Body of pancreas (tissue), 4 donors: ENCODE results near the gene IZUMO4. TPM values are rescaled to one million over a fixed set of nuclear protein-coding genes. Genes with fewer than 3 reads are reported as not detected.
"Not testable (repeated sequence)": the region's sequence is repeated elsewhere in the genome, so short reads cannot be mapped to it uniquely, and the experiment has no call there.

Experiments
- ATAC-seq: fragments of 150-250 bp; one replicate; pipeline ENCODE4 v1.9.1; 2016
- DNase-seq, 4 donors: peaks; one replicate each; pipeline ENCODE4 v3.0.0-alpha.2; 2019
- H3K27ac ChIP-seq, 4 donors: fragments of 200-600 bp; sonication (generic); 1 replicate in 3 of 4; 2 replicates in 1 of 4; pipeline versions ENCODE4 v1.5.1 to v1.6.1; 2016 to 2019; ENCODE audit warnings: mild to moderate bottlenecking in 1 of 4, mixed read lengths in 1 of 4, moderate library complexity in 1 of 4
- H3K27me3 ChIP-seq, 2 donors: fragments of 200-600 bp; sonication (generic); one replicate each; pipeline ENCODE4 v1.6.0; 2016; ENCODE audit warnings: mild to moderate bottlenecking in 1 of 2
- H3K36me3 ChIP-seq, 2 donors: fragments of 200-600 bp; sonication (generic); replicated peaks in 1 of 2; 2 replicates each; pipeline ENCODE4 v1.5.1; 2016; ENCODE audit warnings: low read depth in 2 of 2; ENCODE audit not compliant: insufficient read depth in 1 of 2
- H3K4me1 ChIP-seq: fragments of 200-600 bp; sonication (generic); one replicate; pipeline ENCODE4 v1.6.0; 2016
- H3K4me3 ChIP-seq, 2 donors: fragments of 200-600 bp; sonication (generic); 1 replicate in 1 of 2; 2 replicates in 1 of 2; pipeline ENCODE4 v1.5.1; 2016 to 2019
- H3K9me3 ChIP-seq, 3 donors: fragments of 200-600 bp; sonication (generic); 1 replicate in 2 of 3; 2 replicates in 1 of 3; pipeline ENCODE4 v1.5.1; 2016
- POLR2A ChIP-seq, 3 donors: fragments of 450-650 bp; IDR thresholded peaks; one replicate each; pipeline ENCODE4 v1.6.1; 2016; ENCODE audit warnings: antibody characterized with exemption in 3 of 3, mild to moderate bottlenecking in 2 of 3
- WGBS, 2 donors: methylation state at CpG; one replicate each; pipeline ENCODE4 v1.1.5; 2017; 5-methylcytosine and 5-hydroxymethylcytosine counted together
- intact Hi-C: fragments of 100-400 bp; cut with DNase I; formaldehyde crosslinking; loops from one replicate; pipeline ENCODE4 v1.15.1; 2023
- total RNA-seq, 2 donors: library from RNA; depleted of rRNA; stranded (reverse); fragments of >200 nt; gene quantifications; one replicate each; pipeline ENCODE4 v1.1.0, GENCODE V29; 2016
- TF ChIP-seq, protein P1 (sequence below), 7 experiments: fragments of 450-650 bp in 4 of 7; fragments of 200-600 bp in 3 of 7; sonication (generic) in 3 of 7; IDR thresholded peaks; one replicate each; pipeline ENCODE4 v1.5.1; 2016 to 2019; ENCODE audit warnings: antibody characterized with exemption in 7 of 7

Gene IZUMO4
- total RNA-seq, 2 donors from 2014 or later, result 3.4 to 4.0 TPM

DNA sequence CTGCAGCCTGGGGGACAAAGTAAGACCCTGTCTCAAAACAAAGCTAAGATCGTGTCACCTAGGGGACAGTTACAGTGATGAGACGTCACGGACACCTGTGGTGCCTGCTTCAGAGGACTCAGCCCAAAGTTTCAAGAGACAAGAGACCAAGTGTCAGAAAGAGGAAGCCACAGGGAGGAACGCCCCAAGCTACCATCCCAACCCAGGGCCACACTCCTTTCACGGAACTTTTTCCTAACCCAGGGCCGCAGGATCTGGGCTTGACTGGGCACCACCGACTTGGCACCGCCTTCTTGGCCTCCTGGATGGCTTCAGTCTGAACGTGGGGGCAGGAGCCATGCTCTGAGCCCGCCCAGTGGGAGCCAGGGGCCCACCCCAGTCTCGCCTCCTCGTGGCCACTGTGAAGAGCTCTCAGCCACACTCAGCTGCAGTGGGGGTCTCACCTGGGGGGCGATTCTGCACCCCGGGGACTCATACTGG lies 9.1 kb upstream of the IZUMO4 start:
- Histone ChIP-seq H3K4me3 (no peak overlapping the region), H3K4me1 (peaks cover 9% of the 10 kb centered on the region), H3K36me3 (no peaks in the 10 kb centered on the region), H3K27me3 (no peaks in the 10 kb centered on the region), H3K27ac (peak overlapping the region in 1 of 4 donors; percentile 9), H3K9me3 (no peaks in the 10 kb centered on the region)
- ATAC-seq (no peak), DNase-seq (peak in 1 of 4 donors; percentile 42)
- TF ChIP-seq, protein P1, sequence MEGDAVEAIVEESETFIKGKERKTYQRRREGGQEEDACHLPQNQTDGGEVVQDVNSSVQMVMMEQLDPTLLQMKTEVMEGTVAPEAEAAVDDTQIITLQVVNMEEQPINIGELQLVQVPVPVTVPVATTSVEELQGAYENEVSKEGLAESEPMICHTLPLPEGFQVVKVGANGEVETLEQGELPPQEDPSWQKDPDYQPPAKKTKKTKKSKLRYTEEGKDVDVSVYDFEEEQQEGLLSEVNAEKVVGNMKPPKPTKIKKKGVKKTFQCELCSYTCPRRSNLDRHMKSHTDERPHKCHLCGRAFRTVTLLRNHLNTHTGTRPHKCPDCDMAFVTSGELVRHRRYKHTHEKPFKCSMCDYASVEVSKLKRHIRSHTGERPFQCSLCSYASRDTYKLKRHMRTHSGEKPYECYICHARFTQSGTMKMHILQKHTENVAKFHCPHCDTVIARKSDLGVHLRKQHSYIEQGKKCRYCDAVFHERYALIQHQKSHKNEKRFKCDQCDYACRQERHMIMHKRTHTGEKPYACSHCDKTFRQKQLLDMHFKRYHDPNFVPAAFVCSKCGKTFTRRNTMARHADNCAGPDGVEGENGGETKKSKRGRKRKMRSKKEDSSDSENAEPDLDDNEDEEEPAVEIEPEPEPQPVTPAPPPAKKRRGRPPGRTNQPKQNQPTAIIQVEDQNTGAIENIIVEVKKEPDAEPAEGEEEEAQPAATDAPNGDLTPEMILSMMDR (IDR thresholded peaks at IDR 0.05), result no peak
- TF ChIP-seq POLR2A (IDR thresholded peaks at IDR 0.05), result no peak
- WGBS, 2 donors, result 78 to 83% methylated on average over 12 to 14 of the region's 14 CpGs
- intact Hi-C loops, result loop anchor here (10.0 kb wide), 1 partner anchor 163 kb away; no protein-coding TSS in a partner anchor

DNA sequence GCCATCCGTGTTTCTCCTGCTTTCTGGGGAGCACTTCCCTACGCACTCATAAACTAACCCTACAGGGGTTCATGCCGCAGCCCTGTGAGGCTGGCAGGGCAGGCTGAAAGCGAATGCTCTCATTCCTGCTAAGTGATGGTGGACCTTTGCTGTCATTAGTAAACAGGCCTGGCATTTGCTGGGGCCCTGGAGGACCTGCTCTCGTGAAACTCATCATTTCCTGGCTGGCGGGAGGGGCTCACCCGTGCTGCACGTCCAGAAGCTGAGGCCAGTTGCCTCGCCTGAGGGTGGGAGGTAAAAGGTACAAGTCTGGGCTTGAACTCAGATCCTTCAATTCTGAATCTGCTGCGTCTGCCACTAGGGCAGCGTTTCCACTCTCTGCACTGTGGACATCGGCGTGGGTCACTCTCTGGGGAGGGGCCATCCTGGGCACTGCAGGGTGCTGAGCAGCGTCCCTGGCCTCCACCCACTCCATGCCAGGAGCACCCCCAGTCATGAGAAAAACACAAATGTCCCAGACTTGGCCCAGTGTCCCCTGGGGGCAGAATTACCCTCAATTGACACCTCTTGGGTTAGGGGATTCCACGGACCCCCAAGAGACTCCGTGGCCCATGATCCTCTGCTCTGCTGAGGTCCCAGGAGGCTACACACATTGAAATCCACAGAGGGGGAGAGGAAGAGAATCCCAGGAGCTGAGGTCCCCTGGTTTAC lies 7.6 kb upstream of the IZUMO4 start:
- H3K4me1 ChIP-seq, result peaks cover 10% of the 10 kb centered on the region
- ATAC-seq, result no peak
- 75 to 81% methylated on average over 5 to 16 of the region's 16 CpGs for WGBS, 2 donors
- no peak overlapping the region for H3K27ac ChIP-seq
- H3K36me3 ChIP-seq, result no peaks in the 10 kb centered on the region
- no peaks in the 10 kb centered on the region for H3K27me3 ChIP-seq
- no peaks in the 10 kb centered on the region for H3K9me3 ChIP-seq
- TF ChIP-seq, protein P1 (IDR thresholded peaks at IDR 0.05), result no peak
- no peak for TF ChIP-seq POLR2A (IDR thresholded peaks at IDR 0.05)
- intact Hi-C loops, result loop anchor here (10.0 kb wide), 1 partner anchor 164 kb away; no protein-coding TSS in a partner anchor
- no peak for DNase-seq
- H3K4me3 ChIP-seq, result no peak overlapping the region

DNA sequence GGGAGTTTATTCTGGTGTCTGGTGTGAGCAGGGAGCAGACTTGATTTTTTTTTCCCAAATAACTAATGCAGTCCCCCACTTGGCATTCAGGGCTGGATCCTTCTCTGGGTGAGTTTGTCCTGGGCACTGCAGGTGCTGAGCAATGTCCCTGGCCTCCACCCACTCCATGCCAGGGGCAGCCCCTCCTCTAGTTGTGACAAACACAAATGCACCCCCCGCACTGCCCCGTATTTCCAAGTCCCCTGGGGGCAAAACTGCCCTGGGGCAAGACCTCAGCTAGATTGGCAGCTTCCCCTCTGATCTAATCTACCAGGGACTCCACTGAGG lies 7.0 kb upstream of the IZUMO4 start:
- Histone ChIP-seq H3K4me3 (no peak overlapping the region), H3K27ac (peak overlapping the region in 2 of 4 donors; percentile 26 to 69), H3K9me3 (no peaks in the 10 kb centered on the region), H3K36me3 (no peaks in the 10 kb centered on the region), H3K4me1 (peaks cover 15% of the 10 kb centered on the region), H3K27me3 (no peaks in the 10 kb centered on the region)
- 62 to 80% methylated on average over 1 to 2 of the region's 2 CpGs for whole genome bisulfite sequencing, 2 donors
- ATAC-seq (no peak), DNase-seq (no peak)
- no peak for TF ChIP-seq POLR2A (IDR thresholded peaks at IDR 0.05)
- TF ChIP-seq, protein P1 (IDR thresholded peaks at IDR 0.05), result no peak
- intact Hi-C loops, result loop anchor here (10.0 kb wide), 1 partner anchor 165 kb away; no protein-coding TSS in a partner anchor

DNA sequence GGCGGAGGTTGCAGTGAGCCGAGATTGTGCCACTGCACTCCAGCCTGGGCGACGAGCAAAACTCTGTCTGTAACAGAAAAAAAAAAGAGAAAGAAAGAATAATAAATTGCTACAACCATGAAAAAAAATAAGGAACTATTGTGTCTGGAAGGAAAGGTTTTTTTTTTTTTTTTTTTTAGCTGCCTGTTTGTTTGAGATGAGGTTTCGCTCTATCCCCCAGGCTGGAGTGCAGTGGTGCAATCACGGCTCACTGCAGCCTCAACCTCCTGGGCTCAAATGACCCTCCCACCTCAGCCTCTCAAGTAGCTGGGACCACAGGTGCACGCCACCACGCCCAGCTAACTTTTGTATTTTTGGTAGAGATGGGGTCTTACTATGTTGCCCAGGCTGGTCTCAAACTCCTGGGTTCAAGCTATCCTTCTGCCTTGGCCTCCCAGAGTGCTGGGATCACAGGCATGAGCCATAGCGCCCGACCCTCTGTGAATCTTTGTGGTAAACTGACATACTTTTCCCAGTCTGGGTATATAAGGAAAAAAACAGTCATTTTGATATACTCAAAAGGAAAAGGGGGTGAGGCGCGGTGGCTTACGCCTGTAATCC lies 4.7 kb upstream of the IZUMO4 start:
- H3K4me3 ChIP-seq, H3K27me3 ChIP-seq, H3K9me3 ChIP-seq, ATAC-seq, DNase-seq, H3K36me3 ChIP-seq, intact Hi-C loops: not testable (repeated sequence)
- peaks cover 26% of the 10 kb centered on the region for H3K4me1 ChIP-seq
- WGBS, 2 donors, result 86 to 89% methylated on average over 9 to 13 of the region's 13 CpGs
- peak overlapping the region in 2 of 4 donors; percentile 46 to 69 for H3K27ac ChIP-seq

DNA sequence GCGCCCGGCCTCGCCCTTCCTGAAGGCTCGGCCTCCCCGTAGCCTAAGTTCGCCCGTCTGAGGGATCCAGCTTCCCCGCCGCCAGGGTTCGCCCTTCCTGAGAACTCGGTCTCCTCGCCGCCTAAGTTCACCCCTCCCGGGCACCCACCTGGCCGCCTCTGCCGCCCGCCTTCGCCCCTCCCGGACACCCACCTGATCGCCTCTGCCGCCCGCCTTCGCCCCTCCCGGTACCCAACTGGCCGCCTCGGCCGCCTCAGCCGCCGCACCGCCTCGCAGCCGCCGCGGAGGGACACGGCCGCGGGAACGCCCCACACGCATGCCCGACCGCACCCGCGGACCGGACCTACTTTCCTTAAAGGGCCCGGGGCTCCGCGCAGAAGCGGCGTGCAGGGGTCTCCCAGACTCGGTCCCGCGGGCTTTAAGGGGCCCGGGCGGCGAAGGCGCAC lies 658 bp upstream of the IZUMO4 start, which contains the start of gene MOB3A:
Gene MOB3A, minus strand, starts transcription at position 293 of the 446 bp plus-strand sequence. CDS start 17,766 bp downstream, outside the sequence.
- H3K9me3 ChIP-seq, result no peaks in the 10 kb centered on the region
- TF ChIP-seq, protein P1 (IDR thresholded peaks at IDR 0.05), result peak in 6 of 7 experiments; percentile 19 to 81 (median 60)
- peak; percentile 54 to 84 (median 76) for TF ChIP-seq POLR2A (IDR thresholded peaks at IDR 0.05)
- 1 to 5% methylated on average over 4 to 54 of the region's 56 CpGs for WGBS, 2 donors

More for the DNA sequence above, 658 bp upstream of the IZUMO4 start, which contains the start of gene MOB3A:
- intact Hi-C loops, result no loop called here
- peak; percentile 89 to 93 (median 90) for DNase-seq
- peak; percentile 76 for ATAC-seq
- Histone ChIP-seq H3K4me3 (peak within 1 kb of the TSS; percentile 47 to 67), H3K27ac (peak within 1 kb of the TSS; percentile 80 to 99 (median 92)), H3K4me1 (peaks cover 30% of the 10 kb centered on the region), H3K36me3 (peaks cover 0 to 9% of the 10 kb centered on the region in 2 donors), H3K27me3 (no peaks in the 10 kb centered on the region)
